ENCODE results near the gene ZNF358.
A peak's percentile ranks its signal among the peaks of the same experiment; 100 is the strongest.

ZNF358 gene

GRCh38 chr19:7516878-7517277 lies 975 bp downstream of the ZNF358 start:
- peak overlapping the region; percentile 83 for H3K4me3 ChIP-seq (ENCODE audit: control insufficient read depth, low read depth, low read length)
- TF ChIP-seq CTCF (IDR thresholded peaks at IDR 0.05; ENCODE audit: control insufficient read depth, insufficient read depth, low read depth, low read length, missing control alignments) = no peak
- DNase-seq (ENCODE audit: low read depth) = no peak

GRCh38 chr19:7519361-7520130 lies 3.6 kb downstream of the ZNF358 start:
- H3K4me3 ChIP-seq (ENCODE audit: control insufficient read depth, low read depth, low read length) = no peak overlapping the region
- no peak for DNase-seq (ENCODE audit: low read depth)
- no peak for TF ChIP-seq CTCF (IDR thresholded peaks at IDR 0.05; ENCODE audit: control insufficient read depth, insufficient read depth, low read depth, low read length, missing control alignments)

- H3K4me3 ChIP-seq (ENCODE audit: control insufficient read depth, low read depth, low read length) = no peak overlapping the region
- no peak for DNase-seq (ENCODE audit: low read depth)
- TF ChIP-seq CTCF (IDR thresholded peaks at IDR 0.05; ENCODE audit: control insufficient read depth, insufficient read depth, low read depth, low read length, missing control alignments) = no peak
Measured at GRCh38 chr19:7520131-7521051, 4.5 kb downstream of the ZNF358 start.

- no peak for DNase-seq (ENCODE audit: low read depth)
- peak overlapping the region; percentile 72 for H3K4me3 ChIP-seq (ENCODE audit: control insufficient read depth, low read depth, low read length)
- no peak for TF ChIP-seq CTCF (IDR thresholded peaks at IDR 0.05; ENCODE audit: control insufficient read depth, insufficient read depth, low read depth, low read length, missing control alignments)
Measured at GRCh38 chr19:7521551-7522071, 5.7 kb downstream of the ZNF358 start.

- TF ChIP-seq CTCF (IDR thresholded peaks at IDR 0.05; ENCODE audit: control insufficient read depth, insufficient read depth, low read depth, low read length, missing control alignments) = no peak
- peak within 1 kb of the TSS; percentile 72 for H3K4me3 ChIP-seq (ENCODE audit: control insufficient read depth, low read depth, low read length)
- peak; percentile 76 for DNase-seq (ENCODE audit: low read depth)
Measured at GRCh38 chr19:7522072-7522922, 6.4 kb downstream of the ZNF358 start, which contains the start of gene MCOLN1. Gene MCOLN1 (plus strand): TSS chr19:7522624. CDS start chr19:7522751, 127 bp downstream.

All from AG09309 (cell line).